Loucy (cell line): ENCODE results near the gene CDH4.

ENCODE experiments used
- H2AFZ ChIP-seq: fragments of 200-600 bp; sonication (generic); 2 replicates; pipeline ENCODE4 v1.6.0; 2016; ENCODE audit warnings: antibody characterized with exemption, mild to moderate bottlenecking, low read length, moderate library complexity
- H3F3A ChIP-seq: fragments of 200-600 bp; 2 replicates; pipeline ENCODE4 v1.6.0; 2016; ENCODE audit warnings: antibody characterized with exemption, low read depth, mild to moderate bottlenecking
- H3K27me3 ChIP-seq: fragments of 200-600 bp; sonication (generic); 2 replicates; pipeline ENCODE4 v1.6.1; 2014; ENCODE audit warnings: low read length, mild to moderate bottlenecking; ENCODE audit not compliant: insufficient read depth, poor library complexity, severe bottlenecking
- H3K36me3 ChIP-seq: fragments of 200-600 bp; sonication (generic); 2 replicates; pipeline ENCODE4 v1.6.1; 2016; ENCODE audit warnings: low read length; ENCODE audit not compliant: insufficient read depth
- H3K4me1 ChIP-seq: fragments of 200-600 bp; sonication (generic); 2 replicates; pipeline ENCODE4 v1.5.1; 2014; ENCODE audit warnings: low read length, mild to moderate bottlenecking; ENCODE audit not compliant: insufficient read depth, poor library complexity, severe bottlenecking
- H3K4me2 ChIP-seq: fragments of 200-600 bp; sonication (generic); 2 replicates; pipeline ENCODE4 v1.6.0; 2014; ENCODE audit warnings: antibody characterized with exemption, low read length, low read depth, mild to moderate bottlenecking; ENCODE audit not compliant: poor library complexity, severe bottlenecking
- H3K4me3 ChIP-seq: fragments of 200-600 bp; sonication (generic); 2 replicates; pipeline ENCODE4 v1.5.1; 2014; ENCODE audit warnings: low read length, mild to moderate bottlenecking, mixed read lengths; ENCODE audit not compliant: poor library complexity, severe bottlenecking
- H3K79me2 ChIP-seq: fragments of 200-600 bp; sonication (generic); 2 replicates; pipeline ENCODE4 v1.6.1; 2014; ENCODE audit warnings: low read length; ENCODE audit not compliant: insufficient read depth
- H3K9ac ChIP-seq: fragments of 200-600 bp; sonication (generic); 2 replicates; pipeline ENCODE4 v1.6.0; 2014; ENCODE audit warnings: mild to moderate bottlenecking, low read depth, low read length, moderate library complexity; ENCODE audit not compliant: poor library complexity, severe bottlenecking
- H3K9me2 ChIP-seq: fragments of 200-600 bp; sonication (generic); replicated peaks from 2 replicates; pipeline ENCODE4 v1.6.1; 2016; ENCODE audit warnings: low read depth, low read length, mixed read lengths
- H3K9me3 ChIP-seq: fragments of 200-600 bp; sonication (generic); 2 replicates; pipeline ENCODE4 v1.6.1; 2014; ENCODE audit warnings: mild to moderate bottlenecking, antibody characterized with exemption, low read length, low read depth; ENCODE audit not compliant: insufficient read depth
- H4K20me1 ChIP-seq: fragments of 200-600 bp; sonication (generic); 2 replicates; pipeline ENCODE4 v1.6.0; 2014; ENCODE audit warnings: antibody characterized with exemption, low read length, mild to moderate bottlenecking; ENCODE audit not compliant: insufficient read depth, poor library complexity, severe bottlenecking
- EZH2phosphoT487 ChIP-seq: fragments of 200-600 bp; IDR thresholded peaks from 2 replicates; pipeline ENCODE4 v1.6.1; 2018; ENCODE audit warnings: antibody characterized with exemption, mild to moderate bottlenecking, moderate library complexity, borderline replicate concordance
- TF ChIP-seq, protein P1 (sequence below): fragments of 200-600 bp; sonication (generic); conservative IDR thresholded peaks from 2 replicates; pipeline ENCODE4 v1.5.1; 2014; ENCODE audit warnings: mild to moderate bottlenecking, antibody characterized with exemption, low read length

CDH4 gene

DNA sequence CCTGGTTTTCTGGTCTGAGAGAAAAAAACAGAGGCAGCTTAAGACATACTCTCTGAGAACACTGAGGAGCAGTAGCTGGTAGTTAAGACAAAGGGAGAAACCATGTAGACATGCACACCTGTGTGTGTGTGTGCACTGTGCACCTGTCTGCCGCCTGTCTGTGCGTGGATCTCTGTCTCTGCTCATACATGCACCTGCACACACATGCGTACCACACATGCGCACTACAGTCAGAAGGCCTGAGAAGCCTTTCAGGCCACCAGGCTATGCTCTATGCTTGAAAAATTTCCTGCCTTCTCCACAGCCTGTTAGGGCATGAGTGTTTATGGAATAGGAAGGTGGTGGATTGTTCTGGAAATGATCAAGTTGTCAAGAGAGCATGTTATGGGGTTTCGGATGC, 103.5 kb downstream of the CDH4 start:
- H3F3A ChIP-seq, result no peaks in the 10 kb centered on the region
- TF ChIP-seq, protein P1, sequence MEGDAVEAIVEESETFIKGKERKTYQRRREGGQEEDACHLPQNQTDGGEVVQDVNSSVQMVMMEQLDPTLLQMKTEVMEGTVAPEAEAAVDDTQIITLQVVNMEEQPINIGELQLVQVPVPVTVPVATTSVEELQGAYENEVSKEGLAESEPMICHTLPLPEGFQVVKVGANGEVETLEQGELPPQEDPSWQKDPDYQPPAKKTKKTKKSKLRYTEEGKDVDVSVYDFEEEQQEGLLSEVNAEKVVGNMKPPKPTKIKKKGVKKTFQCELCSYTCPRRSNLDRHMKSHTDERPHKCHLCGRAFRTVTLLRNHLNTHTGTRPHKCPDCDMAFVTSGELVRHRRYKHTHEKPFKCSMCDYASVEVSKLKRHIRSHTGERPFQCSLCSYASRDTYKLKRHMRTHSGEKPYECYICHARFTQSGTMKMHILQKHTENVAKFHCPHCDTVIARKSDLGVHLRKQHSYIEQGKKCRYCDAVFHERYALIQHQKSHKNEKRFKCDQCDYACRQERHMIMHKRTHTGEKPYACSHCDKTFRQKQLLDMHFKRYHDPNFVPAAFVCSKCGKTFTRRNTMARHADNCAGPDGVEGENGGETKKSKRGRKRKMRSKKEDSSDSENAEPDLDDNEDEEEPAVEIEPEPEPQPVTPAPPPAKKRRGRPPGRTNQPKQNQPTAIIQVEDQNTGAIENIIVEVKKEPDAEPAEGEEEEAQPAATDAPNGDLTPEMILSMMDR, result no peak
- no peak for TF ChIP-seq EZH2phosphoT487
- no peak overlapping the region for H3K4me3 ChIP-seq
- no peak overlapping the region for H3K9ac ChIP-seq
- H2AFZ ChIP-seq, result no peak overlapping the region
- no peak overlapping the region for H3K4me2 ChIP-seq
- H3K9me2 ChIP-seq, result no peaks in the 10 kb centered on the region
- no peaks in the 10 kb centered on the region for H3K4me1 ChIP-seq
- H3K36me3 ChIP-seq, result no peaks in the 10 kb centered on the region
- H4K20me1 ChIP-seq, result no peaks in the 10 kb centered on the region
- no peaks in the 10 kb centered on the region for H3K27me3 ChIP-seq
- H3K9me3 ChIP-seq, result no peaks in the 10 kb centered on the region
- H3K79me2 ChIP-seq, result no peaks in the 10 kb centered on the region

DNA sequence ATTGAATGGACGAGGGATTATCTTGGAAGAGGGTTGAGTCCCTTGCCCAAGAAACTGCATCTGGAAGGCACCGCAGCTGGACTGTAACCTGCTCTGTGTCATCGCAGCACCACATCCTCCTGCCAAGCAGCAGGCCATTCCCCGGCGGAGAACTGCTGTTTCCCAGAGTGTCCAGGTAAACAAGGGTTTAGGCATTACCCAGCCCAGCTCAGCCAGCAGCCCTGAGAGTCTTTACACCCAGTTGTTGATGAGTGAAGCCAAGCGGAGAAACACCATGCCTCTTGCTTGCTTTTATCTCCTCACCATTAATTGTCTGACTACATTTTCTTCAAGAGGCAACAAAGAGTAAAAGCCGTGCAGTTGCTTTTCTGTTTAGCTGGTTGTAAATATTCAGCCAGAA, 104.1 kb downstream of the CDH4 start:
- H3F3A ChIP-seq, result no peaks in the 10 kb centered on the region
- TF ChIP-seq, protein P1, result no peak
- TF ChIP-seq EZH2phosphoT487, result no peak
- no peak overlapping the region for H3K4me3 ChIP-seq
- H3K27me3 ChIP-seq, result no peaks in the 10 kb centered on the region
- no peaks in the 10 kb centered on the region for H3K79me2 ChIP-seq
- H3K9ac ChIP-seq, result no peak overlapping the region
- no peak overlapping the region for H2AFZ ChIP-seq
- H4K20me1 ChIP-seq, result no peaks in the 10 kb centered on the region
- H3K9me2 ChIP-seq, result no peaks in the 10 kb centered on the region
- H3K4me2 ChIP-seq, result no peak overlapping the region
- no peaks in the 10 kb centered on the region for H3K36me3 ChIP-seq
- no peaks in the 10 kb centered on the region for H3K9me3 ChIP-seq
- no peaks in the 10 kb centered on the region for H3K4me1 ChIP-seq

DNA sequence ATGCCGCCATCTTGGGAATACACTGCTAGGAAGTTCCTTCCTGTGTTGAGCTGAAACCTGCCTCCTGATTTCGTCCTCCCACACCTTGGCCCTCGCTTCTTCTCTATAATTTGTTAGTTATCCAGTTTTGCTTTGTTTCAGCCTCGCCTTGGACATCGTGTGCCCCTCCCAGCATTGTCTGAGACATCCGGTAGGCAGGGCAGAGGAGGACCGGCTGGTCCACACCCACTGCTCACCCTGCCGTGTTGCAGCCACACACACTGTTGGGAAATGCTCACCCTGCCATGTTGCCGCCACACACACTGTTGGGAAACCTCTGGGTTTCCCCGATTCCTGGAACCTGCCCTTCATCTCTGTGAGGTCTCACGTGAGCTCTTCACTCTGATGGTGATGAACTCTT, 105.1 kb downstream of the CDH4 start:
- no peaks in the 10 kb centered on the region for H3K36me3 ChIP-seq
- H3K9me2 ChIP-seq, result no peaks in the 10 kb centered on the region

More for the DNA sequence above, 105.1 kb downstream of the CDH4 start:
- TF ChIP-seq, protein P1, result no peak
- no peak for TF ChIP-seq EZH2phosphoT487
- H2AFZ ChIP-seq, result no peak overlapping the region
- no peaks in the 10 kb centered on the region for H3K79me2 ChIP-seq
- no peaks in the 10 kb centered on the region for H3K27me3 ChIP-seq
- no peaks in the 10 kb centered on the region for H3F3A ChIP-seq
- no peaks in the 10 kb centered on the region for H3K9me3 ChIP-seq
- no peaks in the 10 kb centered on the region for H3K4me1 ChIP-seq
- H4K20me1 ChIP-seq, result no peaks in the 10 kb centered on the region
- no peak overlapping the region for H3K4me2 ChIP-seq
- no peak overlapping the region for H3K4me3 ChIP-seq
- H3K9ac ChIP-seq, result no peak overlapping the region
